PC-3 (cell line): ENCODE data around the gene CTTNBP2. TPM values are rescaled to one million over a fixed set of nuclear protein-coding genes. Genes with fewer than 3 reads are reported as not detected.

Source experiments
- ATAC-seq: fragments of 200-7000 bp; cut with Tn5 transposase; 2 replicates; pipeline ENCODE4 v1.9.1; 2020; ENCODE audit warnings: mild to moderate bottlenecking, moderate library complexity
- BruUV-seq: library from RNA; stranded (reverse); fragments of 400-500 nt; replicated peaks from 2 replicates; lab custom pipeline; 2021; lab: Mats Ljungman, UMichigan
- CTCF ChIA-PET: fragments of 300-600 bp; sonication (Branson Sonifier 250); formaldehyde crosslinking; loops from one replicate; lab custom pipeline; 2022; ENCODE audit warnings: antibody characterized with exemption; lab: Charles Lee
- POLR2A ChIA-PET: fragments of 300-600 bp; sonication (Branson Sonifier 250); formaldehyde crosslinking; loops from one replicate; lab custom pipeline; 2022; ENCODE audit warnings: antibody characterized with exemption; ENCODE audit not compliant: unreplicated experiment; lab: Charles Lee
- DNase-seq: peaks from one replicate; pipeline ENCODE4 v3.0.0-alpha.2; 2015
- H2AFZ ChIP-seq: fragments of 300-600 bp; sonication (generic); 2 replicates; pipeline ENCODE4 v1.6.0; 2016; ENCODE audit warnings: antibody characterized with exemption, low read length
- H3F3A ChIP-seq: fragments of 300-600 bp; sonication (generic); one replicate; pipeline ENCODE4 v1.6.0; 2017; ENCODE audit warnings: antibody characterized with exemption, low read length, control low read depth, mild to moderate bottlenecking; ENCODE audit not compliant: unreplicated experiment
- H3K27ac ChIP-seq: fragments of 300-600 bp; sonication (generic); 2 replicates; pipeline ENCODE4 v1.5.1; 2016; ENCODE audit warnings: mild to moderate bottlenecking, low read length
- H3K27me3 ChIP-seq: fragments of 300-600 bp; sonication (generic); 2 replicates; pipeline ENCODE4 v1.6.1; 2016; ENCODE audit warnings: low read length, mixed read lengths
- H3K36me3 ChIP-seq: fragments of 300-600 bp; sonication (generic); 2 replicates; pipeline ENCODE4 v1.6.1; 2016; ENCODE audit warnings: low read depth, mixed run types, low read length, mixed read lengths
- H3K4me1 ChIP-seq: fragments of 300-600 bp; sonication (generic); 2 replicates; pipeline ENCODE4 v1.5.1; 2016; ENCODE audit warnings: low read length; ENCODE audit not compliant: insufficient read depth
- H3K4me2 ChIP-seq: fragments of 300-600 bp; sonication (generic); 2 replicates; pipeline ENCODE4 v1.6.0; 2016; ENCODE audit warnings: low read length
- H3K4me3 ChIP-seq: fragments of 300-600 bp; sonication (generic); 2 replicates; pipeline ENCODE4 v1.5.1; 2016; ENCODE audit warnings: mild to moderate bottlenecking, low read length, mixed read lengths
- H3K79me2 ChIP-seq: fragments of 300-600 bp; sonication (generic); 2 replicates; pipeline ENCODE4 v1.6.1; 2017; ENCODE audit warnings: low read length, mixed read lengths
- H3K9ac ChIP-seq: fragments of 300-600 bp; sonication (generic); 2 replicates; pipeline ENCODE4 v1.6.0; 2016; ENCODE audit warnings: mild to moderate bottlenecking, low read length
- H3K9me2 ChIP-seq: fragments of 300-600 bp; sonication (generic); replicated peaks from 2 replicates; pipeline ENCODE4 v1.6.1; 2016; ENCODE audit warnings: mixed run types, low read length, mixed read lengths
- H3K9me3 ChIP-seq: fragments of 300-600 bp; sonication (generic); 2 replicates; pipeline ENCODE4 v1.6.1; 2016; ENCODE audit warnings: low read length, mixed read lengths
- H4K20me1 ChIP-seq: fragments of 300-600 bp; sonication (generic); 2 replicates; pipeline ENCODE4 v1.6.1; 2016; ENCODE audit warnings: low read length, mixed read lengths
- CTCF ChIP-seq: fragments of 300-600 bp; sonication (generic); conservative IDR thresholded peaks from 2 replicates; pipeline ENCODE4 v1.5.1; 2017; ENCODE audit warnings: antibody characterized with exemption, low read depth, mild to moderate bottlenecking, low read length
- EZH2 ChIP-seq: fragments of 300-600 bp; sonication (generic); IDR thresholded peaks from one replicate; pipeline ENCODE4 v1.6.1; 2017; ENCODE audit warnings: antibody characterized with exemption, mild to moderate bottlenecking, low read length; ENCODE audit not compliant: unreplicated experiment
- EZH2phosphoT487 ChIP-seq: fragments of 300-600 bp; sonication (generic); IDR thresholded peaks from 2 replicates; pipeline ENCODE4 v1.6.1; 2018; ENCODE audit warnings: mild to moderate bottlenecking, antibody characterized with exemption, low read length, borderline replicate concordance
- intact Hi-C: fragments of 100-400 bp; cut with micrococcal nuclease; formaldehyde crosslinking; loops from 2 replicates; pipeline ENCODE4 v1.9.0; 2023
- total RNA-seq: library from RNA; depleted of rRNA; stranded (reverse); fragments of >200 nt; gene quantifications from 2 replicates; pipeline ENCODE4 v1.2.3, GENCODE V29; 2014

Gene CTTNBP2
- total RNA-seq, 1 experiment from 2014 or later, result 1.1 TPM

- no peak overlapping the region for H2AFZ ChIP-seq
- no peaks in the 10 kb centered on the region for H3K36me3 ChIP-seq
- H3K4me2 ChIP-seq, result no peak overlapping the region
- H3K4me3 ChIP-seq, result no peak overlapping the region
- BruUV-seq, result no TSS peak
- no peak for ATAC-seq
- H3K27ac ChIP-seq, result no peak overlapping the region
- TF ChIP-seq EZH2 (no peak), EZH2phosphoT487 (no peak), CTCF (no peak)
- POLR2A ChIA-PET, result no interaction called here
- no peak overlapping the region for H3K9ac ChIP-seq
- CTCF ChIA-PET, result no interaction called here
- no peaks in the 10 kb centered on the region for H3K9me2 ChIP-seq
- H3K9me3 ChIP-seq, result no peaks in the 10 kb centered on the region
- no peaks in the 10 kb centered on the region for H4K20me1 ChIP-seq
- DNase-seq, result no peak
- H3F3A ChIP-seq, result no peaks in the 10 kb centered on the region
- no peaks in the 10 kb centered on the region for H3K4me1 ChIP-seq
- H3K79me2 ChIP-seq, result no peaks in the 10 kb centered on the region
- H3K27me3 ChIP-seq, result no peaks in the 10 kb centered on the region
- intact Hi-C loops, result no loop called here
These were observed 87.8 kb downstream of the CTTNBP2 start for GRCh38 chr7:117785431-117785830.

DNA sequence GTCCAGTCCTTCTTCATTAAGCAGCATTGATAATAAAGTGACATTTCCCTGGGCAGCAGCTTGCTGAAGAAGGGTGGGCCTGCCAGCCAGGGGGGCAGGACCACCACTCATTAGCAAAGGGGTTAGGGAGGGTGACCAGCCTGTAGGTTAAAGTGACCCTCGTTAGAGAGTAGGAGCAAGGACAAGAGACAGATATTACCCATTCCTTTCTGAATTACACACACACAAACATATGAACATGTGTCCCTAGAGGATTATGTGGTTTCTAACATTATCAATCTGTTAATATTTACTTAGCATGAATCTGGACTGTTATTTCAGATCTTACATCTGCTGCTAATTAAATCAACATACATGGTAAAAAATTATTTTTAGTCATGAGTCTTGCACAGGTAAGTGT, 88.9 kb downstream of the CTTNBP2 start:
- DNase-seq (no peak), ATAC-seq (no peak)
- Histone ChIP-seq H4K20me1 (no peaks in the 10 kb centered on the region), H3K27me3 (no peaks in the 10 kb centered on the region), H3K4me2 (no peak overlapping the region), H3F3A (no peaks in the 10 kb centered on the region), H3K9me3 (no peaks in the 10 kb centered on the region), H3K36me3 (no peaks in the 10 kb centered on the region), H3K27ac (no peak overlapping the region), H2AFZ (no peak overlapping the region), H3K79me2 (no peaks in the 10 kb centered on the region), H3K4me3 (no peak overlapping the region), H3K9ac (no peak overlapping the region), H3K4me1 (no peaks in the 10 kb centered on the region), H3K9me2 (no peaks in the 10 kb centered on the region)
- BruUV-seq, result no TSS peak
- ChIA-PET CTCF (no interaction called here), POLR2A (no interaction called here)
- intact Hi-C loops, result no loop called here
- TF ChIP-seq CTCF, result no peak
- no peak for TF ChIP-seq EZH2
- no peak for TF ChIP-seq EZH2phosphoT487

- no peaks in the 10 kb centered on the region for H3K36me3 ChIP-seq
- ATAC-seq (no peak), DNase-seq (no peak)
- no peak overlapping the region for H3K4me2 ChIP-seq
- H3K9me2 ChIP-seq, result no peaks in the 10 kb centered on the region
- ChIA-PET CTCF (no interaction called here), POLR2A (no interaction called here)
- no peak overlapping the region for H3K4me3 ChIP-seq
- H3K79me2 ChIP-seq, result no peaks in the 10 kb centered on the region
- H2AFZ ChIP-seq, result no peak overlapping the region
- H3K9me3 ChIP-seq, result no peaks in the 10 kb centered on the region
- BruUV-seq, result no TSS peak
- no peak overlapping the region for H3K9ac ChIP-seq
- no peaks in the 10 kb centered on the region for H4K20me1 ChIP-seq
- no peaks in the 10 kb centered on the region for H3K4me1 ChIP-seq
- H3F3A ChIP-seq, result no peaks in the 10 kb centered on the region
- H3K27ac ChIP-seq, result no peak overlapping the region
- no peaks in the 10 kb centered on the region for H3K27me3 ChIP-seq
- intact Hi-C loops, result no loop called here
- no peak for TF ChIP-seq CTCF
- no peak for TF ChIP-seq EZH2
- TF ChIP-seq EZH2phosphoT487, result no peak
These were observed 90.5 kb downstream of the CTTNBP2 start for GRCh38 chr7:117782761-117783160.
